ENCODE results near the gene MX2. TPM values are rescaled to one million over a fixed set of nuclear protein-coding genes. Genes with fewer than 3 reads are reported as not detected.

Gene MX2
- total and polyA plus RNA-seq, 10 of the 15 experiments (the other 5 are each of a cell fraction or from before 2014, with no cell fraction given): 10.5 to 167 (median 46.1) TPM

GRCh38 chr21:41348434-41348833, 13.4 kb upstream of the MX2 start (continued):
- no peak for TF ChIP-seq ZNF217 (IDR thresholded peaks at IDR 0.05)
- no peak for TF ChIP-seq NRF1 (conservative IDR thresholded peaks at IDR 0.05; ENCODE audit: low read depth, low read length)
- no peak for TF ChIP-seq ZNF622 (IDR thresholded peaks at IDR 0.05)
- TF ChIP-seq SMAD5 (IDR thresholded peaks at IDR 0.05; ENCODE audit: low read depth): no peak

- H3K27me3 ChIP-seq (replicated peaks in 1 of 2; ENCODE audit: control insufficient read depth in 2 of 2, insufficient read depth in 2 of 2, low read length in 1 of 2): no peaks in the 10 kb centered on the region; a peak in 1 of 4 replicates
- no peaks in the 10 kb centered on the region for H3K36me3 ChIP-seq (ENCODE audit: control insufficient read depth in 2 of 2, insufficient read depth in 2 of 2, low read length in 1 of 2)
- no peaks in the 10 kb centered on the region for H3K9me3 ChIP-seq (replicated peaks; ENCODE audit: control insufficient read depth, insufficient read depth, low read length)
- TF ChIP-seq CHD4 (IDR thresholded peaks at IDR 0.05) (no peak), IRF4 (IDR thresholded peaks at IDR 0.05; ENCODE audit: low read depth, low read length) (no peak), FOXK2 (IDR thresholded peaks at IDR 0.05) (no peak), CREM (IDR thresholded peaks at IDR 0.05; ENCODE audit: low read depth) (no peak), USF1 (IDR thresholded peaks at IDR 0.05; ENCODE audit: borderline replicate concordance, extremely low read length, insufficient read depth, low read depth, low read length) (no peak), RCOR1 (conservative IDR thresholded peaks at IDR 0.05; ENCODE audit: low read depth, low read length) (no peak), ZBED1 (IDR thresholded peaks at IDR 0.05; ENCODE audit: borderline replicate concordance) (no peak), BCLAF1 (IDR thresholded peaks at IDR 0.05) (no peak), SPI1 (IDR thresholded peaks at IDR 0.05; ENCODE audit: borderline replicate concordance, insufficient read depth, low read depth, low read length) (no peak), CHD1 (IDR thresholded peaks at IDR 0.05; ENCODE audit: low read depth, low read length) (no peak), MEF2B (IDR thresholded peaks at IDR 0.05; ENCODE audit: partially characterized antibody, poor library complexity, severe bottlenecking) (no peak), CBX5 (IDR thresholded peaks at IDR 0.05; ENCODE audit: low read depth) (no peak), ZNF384 (IDR thresholded peaks at IDR 0.05; ENCODE audit: borderline replicate concordance, low read depth, low read length) (no peak), E2F4 (IDR thresholded peaks at IDR 0.05; ENCODE audit: low read depth, low read length) (no peak), ZNF622 (IDR thresholded peaks at IDR 0.05) (no peak)
- BruUV-seq (replicated peaks): no TSS peak
- H3K79me2 ChIP-seq (ENCODE audit: control insufficient read depth, insufficient read depth, low read length): no peaks in the 10 kb centered on the region
- no peaks in the 10 kb centered on the region for H3K4me1 ChIP-seq (ENCODE audit: control insufficient read depth, insufficient read depth, low read length)
- no peak overlapping the region for H2AFZ ChIP-seq (ENCODE audit: control insufficient read depth, low read depth, low read length)
- RAD21 ChIA-PET (ENCODE audit: unreplicated experiment): no interaction called here
- SMC1A ChIA-PET (ENCODE audit: uncharacterized antibody, unreplicated experiment): interaction anchor here (0.7 to 2.6 kb wide), 2 partner anchors 17 to 66 kb away, joined by 3 to 6 read pairs; no protein-coding TSS in a partner anchor
- H3K9ac ChIP-seq (ENCODE audit: control insufficient read depth, insufficient read depth, low read length): no peak overlapping the region
- H3K4me2 ChIP-seq (ENCODE audit: control insufficient read depth, insufficient read depth): no peak overlapping the region
- DNase-seq (ENCODE audit: low read depth, low spot score): no peak
- CTCF ChIA-PET: no interaction called here
- ATAC-seq: no peak
- intact Hi-C loops (cut with micrococcal nuclease; ENCODE audit: unreplicated experiment) (no loop called here), in situ Hi-C loops (cut with MboI) (no loop called here)
- POLR2A ChIA-PET: no interaction called here
- H3K27ac ChIP-seq (ENCODE audit: control insufficient read depth, insufficient read depth): no peak overlapping the region
- no peak overlapping the region for H3K4me3 ChIP-seq
- FAIRE-seq: no peak
- no peaks in the 10 kb centered on the region for H4K20me1 ChIP-seq (ENCODE audit: control insufficient read depth, insufficient read depth)
- 70% methylated on average over 7 of the region's 7 CpGs for WGBS (ENCODE audit: insufficient coverage, insufficient replicate concordance, low lambda C conversion rate, missing lambda C conversion rate)
Measured at GRCh38 chr21:41349126-41349525, 12.7 kb upstream of the MX2 start.

All from GM12878 (cell line).